ENCODE data around the gene NHERF2.

- TF ChIP-seq EGR1 (IDR thresholded peaks at IDR 0.05) (peak; percentile 85), FOXM1 (IDR thresholded peaks at IDR 0.05; ENCODE audit: borderline replicate concordance, low read depth) (no peak), EP300 (IDR thresholded peaks at IDR 0.05; ENCODE audit: borderline replicate concordance) (no peak; the same call in 1 of the 2 replicates), TCF12 (IDR thresholded peaks at IDR 0.05; ENCODE audit: low read depth) (no peak), CEBPB (IDR thresholded peaks at IDR 0.05) (no peak), YY1 (IDR thresholded peaks at IDR 0.05; ENCODE audit: low read depth) (no peak), TAF1 (IDR thresholded peaks at IDR 0.05; ENCODE audit: low read depth) (0 out of 2 replicates have a peak, but pooled peaks have one; percentile 23), CREB1 (IDR thresholded peaks at IDR 0.05; ENCODE audit: low read depth) (no peak), USF1 (IDR thresholded peaks at IDR 0.05) (no peak), NFIC (IDR thresholded peaks at IDR 0.05) (no peak), TEAD4 (IDR thresholded peaks at IDR 0.05) (peak; percentile 57), RAD21 (IDR thresholded peaks at IDR 0.05; ENCODE audit: low read depth) (no peak; the same call in 1 of the 2 replicates)
- TF ChIP-seq, protein P1, sequence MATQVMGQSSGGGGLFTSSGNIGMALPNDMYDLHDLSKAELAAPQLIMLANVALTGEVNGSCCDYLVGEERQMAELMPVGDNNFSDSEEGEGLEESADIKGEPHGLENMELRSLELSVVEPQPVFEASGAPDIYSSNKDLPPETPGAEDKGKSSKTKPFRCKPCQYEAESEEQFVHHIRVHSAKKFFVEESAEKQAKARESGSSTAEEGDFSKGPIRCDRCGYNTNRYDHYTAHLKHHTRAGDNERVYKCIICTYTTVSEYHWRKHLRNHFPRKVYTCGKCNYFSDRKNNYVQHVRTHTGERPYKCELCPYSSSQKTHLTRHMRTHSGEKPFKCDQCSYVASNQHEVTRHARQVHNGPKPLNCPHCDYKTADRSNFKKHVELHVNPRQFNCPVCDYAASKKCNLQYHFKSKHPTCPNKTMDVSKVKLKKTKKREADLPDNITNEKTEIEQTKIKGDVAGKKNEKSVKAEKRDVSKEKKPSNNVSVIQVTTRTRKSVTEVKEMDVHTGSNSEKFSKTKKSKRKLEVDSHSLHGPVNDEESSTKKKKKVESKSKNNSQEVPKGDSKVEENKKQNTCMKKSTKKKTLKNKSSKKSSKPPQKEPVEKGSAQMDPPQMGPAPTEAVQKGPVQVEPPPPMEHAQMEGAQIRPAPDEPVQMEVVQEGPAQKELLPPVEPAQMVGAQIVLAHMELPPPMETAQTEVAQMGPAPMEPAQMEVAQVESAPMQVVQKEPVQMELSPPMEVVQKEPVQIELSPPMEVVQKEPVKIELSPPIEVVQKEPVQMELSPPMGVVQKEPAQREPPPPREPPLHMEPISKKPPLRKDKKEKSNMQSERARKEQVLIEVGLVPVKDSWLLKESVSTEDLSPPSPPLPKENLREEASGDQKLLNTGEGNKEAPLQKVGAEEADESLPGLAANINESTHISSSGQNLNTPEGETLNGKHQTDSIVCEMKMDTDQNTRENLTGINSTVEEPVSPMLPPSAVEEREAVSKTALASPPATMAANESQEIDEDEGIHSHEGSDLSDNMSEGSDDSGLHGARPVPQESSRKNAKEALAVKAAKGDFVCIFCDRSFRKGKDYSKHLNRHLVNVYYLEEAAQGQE (IDR thresholded peaks at IDR 0.05; ENCODE audit: low read depth) = no peak
- TF ChIP-seq, protein P2, sequence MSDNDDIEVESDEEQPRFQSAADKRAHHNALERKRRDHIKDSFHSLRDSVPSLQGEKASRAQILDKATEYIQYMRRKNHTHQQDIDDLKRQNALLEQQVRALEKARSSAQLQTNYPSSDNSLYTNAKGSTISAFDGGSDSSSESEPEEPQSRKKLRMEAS (IDR thresholded peaks at IDR 0.05) = peak; percentile 63
Observed at GRCh38 chr16:2029350-2029749, 2.6 kb downstream of the NHERF2 start.

All from Ishikawa (cell line).